ENCODE data around the gene ZBTB3.

- TF ChIP-seq CTCF (conservative IDR thresholded peaks at IDR 0.05) (no peak), EZH2 (IDR thresholded peaks at IDR 0.05; ENCODE audit: low read depth) (no peak)
Observed at GRCh38 chr11:62770778-62771143, 16.8 kb upstream of the ZBTB3 start.
